ENCODE results near the gene SHISA8. TPM values are rescaled to one million over a fixed set of nuclear protein-coding genes. Genes with fewer than 3 reads are reported as not detected.
"Not testable (repeated sequence)": the region's sequence is repeated elsewhere in the genome, so short reads cannot be mapped to it uniquely, and the experiment has no call there.

SHISA8 gene
- total RNA-seq, 1 donor from 2014 or later: 10.2 TPM

DNA sequence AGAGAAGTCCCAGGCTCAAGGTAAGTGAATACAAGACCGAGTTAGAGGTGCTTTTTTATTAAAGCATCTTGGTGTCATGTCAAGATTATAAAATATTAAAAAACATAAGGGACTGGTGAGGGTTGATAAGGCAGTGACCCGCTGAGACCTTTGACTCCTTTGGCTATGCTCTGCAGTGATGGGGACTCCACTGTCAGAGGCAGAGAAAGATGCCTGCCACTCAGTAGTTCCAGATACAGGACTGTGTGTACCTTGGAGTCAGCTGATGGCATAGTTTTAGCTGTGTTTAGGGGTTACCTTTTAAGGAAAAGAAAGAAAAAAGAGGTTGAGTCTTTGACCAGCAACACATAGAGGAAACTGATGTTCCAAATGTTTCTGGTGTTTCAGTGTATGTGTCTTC lies 40.8 kb downstream of the SHISA8 start:
- DNase-seq (no peak), ATAC-seq (peak; percentile 58)
- intact Hi-C loops (cut with micrococcal nuclease): no loop called here

DNA sequence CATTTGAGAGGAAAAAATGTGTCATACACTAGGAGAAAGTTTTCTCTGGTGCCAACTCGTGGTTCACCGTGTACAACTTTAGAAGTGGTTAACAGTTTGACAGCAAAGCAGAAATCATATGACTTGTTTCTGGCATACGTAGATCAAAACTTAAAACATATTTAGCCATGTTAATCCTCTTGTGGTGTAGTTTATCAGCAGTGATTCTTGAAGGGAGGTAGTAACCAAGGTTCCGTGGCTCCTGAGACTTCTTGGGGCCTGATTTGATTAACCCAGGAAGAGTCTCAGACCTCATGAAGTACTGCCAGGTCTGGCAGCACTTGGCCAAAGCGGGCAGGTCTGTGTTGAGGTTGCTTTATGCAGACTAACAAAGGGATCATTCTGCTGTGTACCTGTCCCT lies 41.5 kb downstream of the SHISA8 start:
- intact Hi-C loops (cut with micrococcal nuclease): no loop called here
- DNase-seq (no peak), ATAC-seq (peak; percentile 65)

- no peak for ATAC-seq
- intact Hi-C loops (cut with micrococcal nuclease): no loop called here
- DNase-seq: no peak
These were observed 44.1 kb downstream of the SHISA8 start for GRCh38 chr22:41870786-41871185.

GRCh38 chr22:41870081-41870480 lies 44.8 kb downstream of the SHISA8 start:
- intact Hi-C loops (cut with micrococcal nuclease): not testable (repeated sequence)

GRCh38 chr22:41868556-41868955 lies 46.3 kb downstream of the SHISA8 start:
- intact Hi-C loops (cut with micrococcal nuclease): no loop called here
- ATAC-seq: no peak

More at GRCh38 chr22:41870081-41870480, 44.8 kb downstream of the SHISA8 start:
- DNase-seq, ATAC-seq: not testable (repeated sequence)

GRCh38 chr22:41863472-41863871 lies 51.4 kb downstream of the SHISA8 start:
- intact Hi-C loops (cut with micrococcal nuclease): no loop called here
- ATAC-seq: no peak
- DNase-seq: no peak

More at GRCh38 chr22:41868556-41868955, 46.3 kb downstream of the SHISA8 start:
- no peak for DNase-seq

DNA sequence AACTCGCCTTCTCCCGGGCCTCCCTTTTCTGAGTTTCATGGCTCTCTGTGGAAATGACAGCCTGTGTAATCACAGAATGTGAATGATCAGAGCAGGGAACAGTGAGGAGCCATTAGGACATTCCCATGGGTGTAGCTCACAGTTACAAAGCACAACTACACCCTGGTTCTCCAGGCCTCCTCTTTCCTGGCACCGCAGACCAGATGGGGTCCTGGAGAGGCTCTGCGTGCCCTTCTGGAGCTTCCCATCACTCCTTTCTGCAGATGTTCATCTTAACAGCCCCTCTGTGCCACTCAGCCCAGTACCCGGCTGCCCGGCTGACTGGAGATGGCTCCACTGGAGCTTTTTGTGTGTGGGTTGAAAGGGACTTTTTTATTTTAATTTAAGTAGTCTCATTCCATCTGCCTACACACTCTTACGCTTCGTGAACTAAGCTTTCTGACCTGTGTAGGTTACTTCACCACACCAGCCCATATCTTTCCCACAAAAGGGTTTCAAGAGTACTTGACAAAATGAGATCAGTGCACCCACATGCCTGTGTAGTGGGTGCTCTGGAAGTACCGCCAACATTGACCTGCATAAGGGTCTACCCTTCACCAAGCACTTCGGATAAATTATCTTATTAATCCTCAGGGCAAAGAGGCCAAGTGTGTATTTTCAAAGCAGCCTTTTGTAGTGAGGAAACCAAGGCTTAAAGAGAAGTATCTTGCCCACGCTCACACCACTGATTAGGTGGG lies 52.2 kb downstream of the SHISA8 start:
- ATAC-seq: peak; percentile 48
- intact Hi-C loops (cut with micrococcal nuclease): no loop called here
- DNase-seq: no peak

DNA sequence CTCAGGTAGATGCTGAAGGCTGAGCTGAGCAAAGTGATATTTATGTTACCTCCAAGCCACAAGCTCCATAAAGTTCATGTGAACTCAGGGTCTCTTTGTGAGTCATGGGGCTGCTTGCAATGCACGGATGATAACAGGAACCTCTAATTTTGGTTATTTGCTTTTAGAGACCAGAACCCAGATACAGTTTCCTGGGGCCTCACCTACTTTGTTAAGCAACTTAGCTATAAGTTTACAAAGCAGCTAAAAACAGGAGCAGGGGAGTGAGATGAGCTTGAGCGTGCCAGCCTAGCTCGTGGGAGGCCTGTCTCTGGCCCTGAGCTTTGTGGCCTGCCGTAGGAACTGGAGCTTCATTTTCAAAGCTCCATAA lies 52.7 kb downstream of the SHISA8 start:
- intact Hi-C loops (cut with micrococcal nuclease): no loop called here
- DNase-seq: no peak
- peak; percentile 18 for ATAC-seq

Small RNA genes within 50 kb of the gene (microRNA-seq; reads per million reads assigned to microRNA genes)
- 12.7 reads per million, percentile 9 among the genes with 10 or more reads in this experiment for gene MIR33A (ENCODE audit: borderline number of aligned reads)

Other genes starting within 250 kb of the SHISA8 start
- 229 TPM for gene SNU13, start 226.2 kb downstream of the SHISA8 start, total RNA-seq
- 0.57 TPM for gene MEI1, start 215.6 kb downstream of the SHISA8 start, total RNA-seq
- 5.9 TPM for gene CCDC134, start 114.4 kb downstream of the SHISA8 start, total RNA-seq
- 89.7 TPM for gene SREBF2, start 82.0 kb downstream of the SHISA8 start, total RNA-seq
- gene TNFRSF13C, start 11.7 kb upstream of the SHISA8 start, total RNA-seq: 1.6 TPM
- gene CENPM, start 32.1 kb upstream of the SHISA8 start, total RNA-seq: 0.52 TPM
- gene SEPTIN3, start 54.4 kb upstream of the SHISA8 start, total RNA-seq: 0.22 TPM
- gene WBP2NL, start 83.7 kb upstream of the SHISA8 start, total RNA-seq: 0.47 TPM
- 13.4 TPM for gene NAGA, start 155.7 kb upstream of the SHISA8 start, total RNA-seq
- 2.7 TPM for gene PHETA2, start 159.2 kb upstream of the SHISA8 start, total RNA-seq
- 165 TPM for gene SMDT1, start 164.6 kb upstream of the SHISA8 start, total RNA-seq
- gene NDUFA6, start 175.7 kb upstream of the SHISA8 start, total RNA-seq: 316 TPM
- gene CYP2D6, start 215.7 kb upstream of the SHISA8 start, total RNA-seq: not detected

All from left ventricle myocardium superior (tissue), 1 donor.